Thoracic aorta (tissue), 2 donors: ENCODE measurements around the gene KCTD3. TPM values are rescaled to one million over a fixed set of nuclear protein-coding genes. Genes with fewer than 3 reads are reported as not detected.
A peak's percentile ranks its signal among the peaks of the same experiment; 100 is the strongest.

ENCODE experiments used
- ATAC-seq: fragments of 150-250 bp; one replicate; pipeline ENCODE4 v1.8.0; 2017; ENCODE audit warnings: low read depth; ENCODE audit not compliant: insufficient number of reproducible peaks, low FRiP score
- DNase-seq: peaks from one replicate; pipeline ENCODE4 v3.0.0-alpha.2; 2020; ENCODE audit warnings: low spot score
- H3K27ac ChIP-seq, 2 donors: fragments of 200-600 bp; sonication (generic); 1 replicate in 1 of 2; 2 replicates in 1 of 2; pipeline ENCODE4 v1.5.1; 2016; ENCODE audit warnings: mild to moderate bottlenecking in 2 of 2, moderate library complexity in 2 of 2
- H3K27me3 ChIP-seq: fragments of 200-600 bp; sonication (generic); replicated peaks from 2 replicates; pipeline ENCODE4 v1.6.0; 2016; ENCODE audit warnings: mild to moderate bottlenecking; ENCODE audit not compliant: insufficient read depth
- H3K36me3 ChIP-seq: fragments of 200-600 bp; sonication (generic); one replicate; pipeline ENCODE4 v1.5.1; 2016
- H3K4me1 ChIP-seq, 2 donors: fragments of 200-600 bp; sonication (generic); 1 replicate in 1 of 2; 2 replicates in 1 of 2; pipeline versions ENCODE4 v1.5.1 to v1.6.0; 2016; ENCODE audit warnings: low read depth in 2 of 2, mild to moderate bottlenecking in 1 of 2; ENCODE audit not compliant: control insufficient read depth in 1 of 2
- H3K4me3 ChIP-seq: fragments of 200-600 bp; sonication (generic); 2 replicates; pipeline ENCODE4 v1.5.1; 2016; ENCODE audit warnings: mild to moderate bottlenecking
- H3K9me3 ChIP-seq: fragments of 200-600 bp; sonication (generic); 2 replicates; pipeline ENCODE4 v1.5.1; 2016
- CTCF ChIP-seq: fragments of 200-600 bp; sonication (generic); IDR thresholded peaks from one replicate; pipeline ENCODE4 v1.5.1; 2019; ENCODE audit warnings: antibody characterized with exemption
- total RNA-seq, 2 donors: library from RNA; depleted of rRNA; stranded (reverse); fragments of >200 nt; gene quantifications; one replicate each; pipeline versions ENCODE4 v1.1.0 to v1.2.3, GENCODE V29; 2016

Gene KCTD3
- total RNA-seq, 2 donors from 2014 or later, result 31.0 to 50.7 TPM

GRCh38 chr1:215661033-215661432 lies 93.9 kb downstream of the KCTD3 start:
- H3K36me3 ChIP-seq, result no peaks in the 10 kb centered on the region
- H3K9me3 ChIP-seq, result no peaks in the 10 kb centered on the region
- TF ChIP-seq CTCF, result no peak
- no peaks in the 10 kb centered on the region for H3K4me1 ChIP-seq
- DNase-seq (no peak), ATAC-seq (no peak)
- H3K4me3 ChIP-seq, result no peak overlapping the region
- no peaks in the 10 kb centered on the region for H3K27me3 ChIP-seq
- H3K27ac ChIP-seq, result no peak overlapping the region

GRCh38 chr1:215665215-215665614 lies 98.1 kb downstream of the KCTD3 start:
- no peak overlapping the region for H3K27ac ChIP-seq
- H3K36me3 ChIP-seq, result no peaks in the 10 kb centered on the region
- DNase-seq (no peak), ATAC-seq (no peak)
- no peaks in the 10 kb centered on the region for H3K27me3 ChIP-seq
- H3K4me3 ChIP-seq, result no peak overlapping the region
- no peaks in the 10 kb centered on the region for H3K9me3 ChIP-seq
- no peak for TF ChIP-seq CTCF
- peaks cover 2 to 6% of the 10 kb centered on the region in 2 donors for H3K4me1 ChIP-seq

DNA sequence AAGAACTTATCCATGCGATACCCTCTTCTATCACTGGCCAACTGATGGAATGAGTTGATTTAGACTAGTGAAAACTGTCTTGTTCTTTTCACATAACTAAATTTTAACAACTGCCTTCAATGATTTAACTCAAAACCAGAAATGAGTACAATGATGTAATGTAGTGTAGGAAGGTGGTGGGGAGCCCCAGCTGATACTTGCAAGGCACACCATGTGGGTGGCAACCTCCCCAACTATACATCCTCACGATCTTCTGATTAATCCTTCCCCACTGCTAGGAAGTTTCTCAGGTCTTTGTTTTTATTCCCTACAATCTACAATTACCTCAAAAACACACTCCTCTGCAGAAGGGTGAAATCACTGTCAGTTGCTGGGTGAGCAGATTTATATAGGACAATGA lies 100.7 kb downstream of the KCTD3 start:
- Histone ChIP-seq H3K9me3 (no peaks in the 10 kb centered on the region), H3K36me3 (no peaks in the 10 kb centered on the region), H3K27me3 (no peaks in the 10 kb centered on the region), H3K4me1 (peaks cover 3 to 9% of the 10 kb centered on the region in 2 donors), H3K27ac (no peak overlapping the region), H3K4me3 (no peak overlapping the region)
- no peak for ATAC-seq
- TF ChIP-seq CTCF, result no peak
- no peak for DNase-seq

DNA sequence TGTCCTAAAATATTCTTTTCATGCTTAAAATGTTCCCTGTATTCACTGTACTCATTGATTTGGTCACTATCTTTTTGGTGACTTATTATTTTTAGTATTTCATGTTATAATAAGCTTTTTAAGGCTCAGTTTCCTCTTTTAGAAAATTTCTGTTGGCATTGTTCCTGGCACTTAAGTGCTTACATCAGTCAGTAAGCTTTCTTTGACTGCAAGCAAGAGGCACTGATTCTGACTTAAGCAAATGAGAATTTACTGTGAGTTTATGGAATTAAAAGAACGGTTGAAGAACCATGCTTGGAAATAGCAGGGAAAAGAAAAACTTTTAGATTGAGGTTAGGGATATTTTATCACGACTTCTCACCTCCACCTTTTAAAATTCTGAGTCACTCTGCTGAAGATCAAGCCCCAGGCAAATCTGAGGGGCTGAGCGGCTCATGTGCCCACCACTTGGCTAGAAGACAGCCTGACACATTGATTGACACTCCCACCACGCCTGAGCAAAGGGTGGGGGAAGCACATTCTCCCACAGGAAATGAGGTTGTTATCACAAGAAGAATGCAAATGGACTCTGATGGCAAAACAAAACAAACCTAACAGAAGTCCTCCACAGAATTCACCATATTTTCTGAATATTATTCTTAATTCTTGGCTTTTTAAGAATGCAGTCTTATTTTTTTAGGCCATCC lies 102.8 kb downstream of the KCTD3 start:
- Histone ChIP-seq H3K4me1 (peaks cover 3 to 9% of the 10 kb centered on the region in 2 donors), H3K9me3 (no peaks in the 10 kb centered on the region), H3K27ac (no peak overlapping the region), H3K27me3 (no peaks in the 10 kb centered on the region), H3K36me3 (no peaks in the 10 kb centered on the region), H3K4me3 (peak overlapping the region; percentile 2)
- DNase-seq, result no peak
- TF ChIP-seq CTCF, result no peak
- no peak for ATAC-seq
